ENCODE data around the gene SPCS3.
A peak's percentile ranks its signal among the peaks of the same experiment; 100 is the strongest.

Gene SPCS3

GRCh38 chr4:176320340-176320975, 692 bp downstream of the SPCS3 start (continued):
- TF ChIP-seq ZNF449 (tag by site-specific recombination; IDR thresholded peaks at IDR 0.05) (peak; percentile 48; the same call in 1 of the 2 replicates), ZFP41 (tag by site-specific recombination; IDR thresholded peaks at IDR 0.05; ENCODE audit: borderline replicate concordance) (no peak), SP2 (tag by site-specific recombination; IDR thresholded peaks at IDR 0.05) (peak; percentile 67), ELK4 (IDR thresholded peaks at IDR 0.05; ENCODE audit: borderline replicate concordance, low read depth, low read length) (no peak), ZNF211 (tag by site-specific recombination; IDR thresholded peaks at IDR 0.05; ENCODE audit: low read depth) (no peak), ZBTB48 (tag by site-specific recombination; IDR thresholded peaks at IDR 0.05) (no peak), ZNF404 (tag by site-specific recombination; IDR thresholded peaks at IDR 0.05) (no peak), ZNF146 (tag by site-specific recombination; IDR thresholded peaks at IDR 0.05) (no peak), ZNF169 (tag by site-specific recombination; IDR thresholded peaks at IDR 0.05) (no peak), ZNF529 (tag by site-specific recombination; IDR thresholded peaks at IDR 0.05; ENCODE audit: insufficient replicate concordance) (no peak), KLF7 (tag by site-specific recombination; IDR thresholded peaks at IDR 0.05; ENCODE audit: borderline replicate concordance) (no peak), REPIN1 (tag by site-specific recombination; IDR thresholded peaks at IDR 0.05; ENCODE audit: low read depth) (no peak), ZSCAN4 (tag by site-specific recombination; IDR thresholded peaks at IDR 0.05) (no peak), ZBTB17 (tag by site-specific recombination; IDR thresholded peaks at IDR 0.05) (no peak), ZNF426 (tag by site-specific recombination; IDR thresholded peaks at IDR 0.05) (no peak), BCL6B (tag by site-specific recombination; IDR thresholded peaks at IDR 0.05) (no peak), ZNF324 (tag by site-specific recombination; IDR thresholded peaks at IDR 0.05) (no peak), SETDB1 (IDR thresholded peaks at IDR 0.05; ENCODE audit: insufficient read length, low read length) (no peak), WT1 (tag by site-specific recombination; IDR thresholded peaks at IDR 0.05) (no peak), OSR2 (tag by site-specific recombination; IDR thresholded peaks at IDR 0.05) (no peak), ZNF610 (tag by site-specific recombination; IDR thresholded peaks at IDR 0.05; ENCODE audit: borderline replicate concordance) (no peak), ZNF341 (tag by site-specific recombination; IDR thresholded peaks at IDR 0.05; ENCODE audit: low read depth) (peak; percentile 66), KLF8 (tag by site-specific recombination; IDR thresholded peaks at IDR 0.05) (no peak), ZNF639 (tag by site-specific recombination; IDR thresholded peaks at IDR 0.05) (no peak), ZNF580 (tag by site-specific recombination; IDR thresholded peaks at IDR 0.05) (no peak), ZNF354C (tag by site-specific recombination; IDR thresholded peaks at IDR 0.05; ENCODE audit: borderline replicate concordance, low read depth) (no peak), ZBTB1 (tag by site-specific recombination; IDR thresholded peaks at IDR 0.05) (no peak), ZSCAN30 (tag by site-specific recombination; IDR thresholded peaks at IDR 0.05) (0 out of 2 replicates have a peak, but pooled peaks have one; percentile 22), ZNF837 (tag by site-specific recombination; IDR thresholded peaks at IDR 0.05) (no peak), INSM2 (tag by site-specific recombination; IDR thresholded peaks at IDR 0.05) (no peak)
